GM12874 (cell line): ENCODE measurements around the gene HS3ST1.

Experiments used
- CTCF ChIP-seq: IDR thresholded peaks from 2 replicates; pipeline ENCODE4 v1.5.1; 2011; ENCODE audit warnings: low read depth, mild to moderate bottlenecking, control low read depth, low read length, moderate library complexity; ENCODE audit not compliant: insufficient read depth

HS3ST1 gene

GRCh38 chr4:11428231-11428898 is at the start of gene HS3ST1:
HS3ST1 (minus strand) TSS chr4:11428894; CDS start chr4:11400005, 28,889 bp downstream.
- no peak for TF ChIP-seq CTCF

GRCh38 chr4:11475871-11476270 is 47.2 kb upstream of the HS3ST1 start:
- TF ChIP-seq CTCF, result no peak

DNA sequence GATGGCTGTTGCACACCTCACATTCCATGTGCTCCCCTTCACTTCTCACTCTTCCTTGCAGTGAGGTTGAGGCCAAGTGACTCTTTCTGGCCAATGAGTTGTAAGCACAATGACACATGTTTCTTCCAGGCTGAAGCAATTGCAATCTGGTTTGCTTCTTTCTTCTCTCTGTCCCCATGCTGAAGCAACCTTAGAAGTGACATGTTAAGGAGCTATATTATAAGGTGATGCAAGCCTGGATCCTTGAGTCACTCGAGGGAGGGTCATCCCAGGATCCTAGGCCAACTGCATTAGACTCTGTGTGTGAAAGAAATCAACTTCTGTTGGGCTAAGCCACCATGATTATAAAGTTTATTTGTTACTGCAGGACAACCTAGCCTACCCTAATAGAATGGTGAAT is 45.5 kb upstream of the HS3ST1 start:
- no peak for TF ChIP-seq CTCF

DNA sequence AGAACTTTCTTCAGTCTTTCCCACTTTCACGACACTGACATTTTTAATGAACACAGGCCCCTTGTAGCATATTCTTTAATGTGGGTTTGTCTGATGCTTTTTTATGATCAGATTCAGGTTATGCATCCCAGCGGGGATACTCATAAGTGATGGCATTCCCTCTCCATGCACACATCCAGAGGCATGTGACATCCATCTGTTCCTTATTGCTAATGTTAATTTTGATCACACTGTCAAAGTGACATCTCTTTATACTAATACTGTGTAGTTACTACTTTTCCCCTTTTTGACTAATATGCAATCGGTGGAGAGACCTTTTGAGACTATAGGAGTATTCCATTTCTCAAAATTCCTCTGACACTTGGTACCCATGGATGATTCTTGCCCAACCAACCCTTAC is 43.8 kb upstream of the HS3ST1 start:
- no peak for TF ChIP-seq CTCF

DNA sequence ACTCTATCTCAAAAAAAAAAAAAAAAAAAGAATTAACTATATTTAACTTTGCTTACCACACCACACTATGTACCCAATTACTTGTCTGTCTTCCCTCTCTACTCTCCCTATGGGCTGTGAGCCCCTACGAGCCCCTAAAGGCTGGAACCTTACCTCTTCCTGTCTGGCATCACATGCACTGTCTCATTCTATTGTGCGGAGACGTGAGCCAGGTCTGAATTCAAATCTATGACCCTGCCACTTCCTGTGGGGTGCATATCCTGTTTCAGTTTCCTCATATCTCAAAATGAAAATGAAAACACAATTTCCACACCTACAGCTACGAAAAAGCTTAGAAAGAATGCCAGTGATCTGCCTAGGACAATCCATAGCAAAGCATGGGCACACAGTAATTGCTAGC is 42.9 kb upstream of the HS3ST1 start:
- no peak for TF ChIP-seq CTCF

DNA sequence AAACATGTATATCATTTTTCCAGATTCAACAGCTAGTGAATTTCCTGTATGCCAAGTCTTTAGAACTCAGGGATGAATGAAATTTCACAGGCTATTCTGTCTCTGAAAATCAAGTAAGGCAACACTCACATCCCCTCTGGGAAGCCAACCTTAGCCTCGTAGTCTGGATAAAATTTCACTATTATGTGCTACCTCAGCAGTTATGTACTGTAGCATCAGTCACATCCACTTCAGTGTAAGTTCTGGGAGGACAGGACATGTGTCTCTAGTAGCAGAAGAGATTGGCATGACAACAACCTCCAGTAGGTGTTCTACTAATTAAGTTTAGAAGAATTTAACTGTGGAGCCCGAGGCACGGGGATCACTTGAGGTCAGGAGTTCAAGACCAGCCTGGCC is 42.4 kb upstream of the HS3ST1 start:
- no peak for TF ChIP-seq CTCF

- no peak for TF ChIP-seq CTCF
Observed at GRCh38 chr4:11470438-11471045, 41.8 kb upstream of the HS3ST1 start.
